ENCODE measurements around the gene KLF2.
A peak's percentile ranks its signal among the peaks of the same experiment; 100 is the strongest.
"Not testable (repeated sequence)": the region's sequence is repeated elsewhere in the genome, so short reads cannot be mapped to it uniquely, and the experiment has no call there.

KLF2 gene

DNA sequence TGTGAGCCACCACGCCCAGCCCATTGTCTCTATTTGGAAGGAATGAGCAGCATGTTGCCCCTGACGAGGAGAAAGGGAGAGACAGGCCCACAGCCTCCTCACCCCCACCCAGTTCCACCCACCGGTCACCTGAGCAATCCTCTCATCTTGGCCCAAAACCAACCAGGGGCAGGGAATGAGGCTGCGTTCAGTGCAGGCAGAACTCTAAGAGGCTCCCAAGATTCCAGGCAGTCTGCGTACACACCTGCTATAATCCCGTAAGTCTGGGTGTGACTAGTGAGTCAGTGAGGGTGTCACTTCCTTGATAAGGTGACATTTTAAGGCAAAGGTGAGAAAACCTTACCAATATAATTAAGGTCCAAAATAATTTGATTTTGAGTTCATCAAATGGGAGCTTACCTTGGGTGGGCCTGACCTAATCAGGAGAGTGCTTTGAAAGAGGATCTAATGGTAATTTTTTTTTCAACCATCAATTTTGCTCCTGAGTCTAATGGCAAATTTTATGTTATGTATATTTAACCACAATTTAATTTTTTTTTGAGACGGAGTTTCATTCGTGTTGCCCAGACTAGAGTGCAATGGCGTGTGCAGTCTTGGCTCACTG lies 26.9 kb upstream of the KLF2 start:
- H3K27ac Mint-ChIP-seq, result no peak overlapping the region
- H3K36me3 Mint-ChIP-seq (ENCODE audit: low read depth), result no peaks in the 10 kb centered on the region
- no peak for ATAC-seq
- no peaks in the 10 kb centered on the region for H3K4me1 Mint-ChIP-seq
- DNase-seq, result no peak
- no peak overlapping the region for H3K4me3 Mint-ChIP-seq
- H3K9me3 Mint-ChIP-seq, result no peaks in the 10 kb centered on the region
- H3K27me3 Mint-ChIP-seq, result no peaks in the 10 kb centered on the region

DNA sequence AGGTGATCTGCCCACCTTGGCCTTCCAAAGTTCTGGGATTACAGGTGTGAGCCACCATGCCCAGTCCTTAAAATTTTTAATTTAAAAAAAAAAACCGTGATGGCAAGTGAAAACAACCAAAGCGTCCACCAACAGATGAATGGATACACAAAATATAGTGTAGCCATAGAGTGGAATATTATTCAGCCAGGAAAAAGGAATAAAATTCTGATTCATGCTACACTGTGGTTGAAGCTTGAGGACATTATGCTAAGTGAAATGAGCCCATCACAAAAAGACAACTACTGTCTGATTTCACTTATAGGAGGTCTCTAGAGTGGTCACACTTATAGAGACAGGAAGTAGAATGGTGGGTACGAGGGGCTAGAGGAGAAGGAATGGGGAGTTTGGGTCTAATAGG lies 26.3 kb upstream of the KLF2 start:
- Mint-ChIP-seq H3K36me3 (ENCODE audit: low read depth) (no peaks in the 10 kb centered on the region), H3K4me1 (no peaks in the 10 kb centered on the region), H3K9me3 (no peaks in the 10 kb centered on the region), H3K27me3 (no peaks in the 10 kb centered on the region), H3K4me3 (no peak overlapping the region), H3K27ac (no peak overlapping the region)
- ATAC-seq (no peak), DNase-seq (no peak)

DNA sequence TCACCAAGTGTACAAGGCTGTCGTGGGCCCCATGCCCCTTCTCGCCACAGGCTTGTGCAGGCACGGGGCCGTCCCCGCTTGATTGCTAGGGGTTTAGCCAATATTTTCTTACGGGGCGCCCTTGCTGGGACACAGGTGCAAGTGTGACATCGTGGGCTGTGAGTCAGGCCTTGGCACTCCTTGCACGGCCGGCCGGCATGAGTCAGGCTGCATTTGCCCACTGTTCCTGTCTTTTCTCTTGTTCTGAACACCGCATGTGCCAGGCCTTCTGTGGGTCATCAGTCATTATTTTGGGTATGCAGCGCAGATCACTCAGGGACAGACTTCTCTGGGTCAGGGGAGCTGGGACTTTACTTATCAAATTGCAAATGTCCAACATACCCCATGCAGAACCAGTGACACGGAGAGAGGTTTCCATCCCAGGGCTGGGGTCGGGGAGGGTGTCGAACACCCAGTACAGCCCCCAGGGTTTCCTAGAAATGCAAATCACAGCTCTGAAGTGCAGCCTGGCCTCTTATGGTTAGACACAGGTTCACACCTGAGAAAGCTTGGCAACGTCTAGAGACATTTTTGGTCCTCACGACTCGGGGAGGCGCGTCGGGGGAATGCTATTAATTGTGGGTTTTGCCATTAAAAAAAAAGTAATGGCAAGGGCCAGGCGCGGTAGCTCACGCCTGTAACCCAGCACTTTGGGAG lies 22.5 kb upstream of the KLF2 start:
- Mint-ChIP-seq H3K27ac (no peak overlapping the region), H3K4me1 (no peaks in the 10 kb centered on the region), H3K4me3 (no peak overlapping the region), H3K27me3 (no peaks in the 10 kb centered on the region), H3K9me3 (no peaks in the 10 kb centered on the region), H3K36me3 (ENCODE audit: low read depth) (no peaks in the 10 kb centered on the region)
- DNase-seq (no peak), ATAC-seq (peak; percentile 15)

DNA sequence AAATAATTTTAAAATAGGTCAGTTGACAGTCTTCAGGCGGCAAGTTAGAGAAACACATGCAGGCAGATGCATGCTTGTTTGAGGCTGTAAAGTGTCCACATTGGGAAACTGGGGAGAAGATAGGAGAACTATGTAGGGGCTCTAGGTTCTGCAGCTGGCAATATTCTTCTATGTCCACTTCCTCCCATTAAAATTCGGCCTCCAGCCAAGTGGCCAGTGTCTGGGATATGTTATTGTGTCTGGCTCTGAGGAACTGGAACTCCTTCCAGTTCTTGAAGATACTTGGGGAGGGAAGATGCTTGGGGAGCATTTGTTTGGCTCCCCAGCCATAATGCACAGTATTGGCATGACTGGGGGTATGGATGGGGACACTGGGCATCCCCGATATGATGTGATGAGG lies 20.9 kb upstream of the KLF2 start:
- ATAC-seq (no peak), DNase-seq (no peak)
- H3K27ac Mint-ChIP-seq, result no peak overlapping the region
- H3K4me1 Mint-ChIP-seq, result no peaks in the 10 kb centered on the region
- H3K36me3 Mint-ChIP-seq (ENCODE audit: low read depth), result no peaks in the 10 kb centered on the region
- H3K27me3 Mint-ChIP-seq, result no peaks in the 10 kb centered on the region
- H3K4me3 Mint-ChIP-seq, result no peak overlapping the region
- H3K9me3 Mint-ChIP-seq, result no peaks in the 10 kb centered on the region

DNA sequence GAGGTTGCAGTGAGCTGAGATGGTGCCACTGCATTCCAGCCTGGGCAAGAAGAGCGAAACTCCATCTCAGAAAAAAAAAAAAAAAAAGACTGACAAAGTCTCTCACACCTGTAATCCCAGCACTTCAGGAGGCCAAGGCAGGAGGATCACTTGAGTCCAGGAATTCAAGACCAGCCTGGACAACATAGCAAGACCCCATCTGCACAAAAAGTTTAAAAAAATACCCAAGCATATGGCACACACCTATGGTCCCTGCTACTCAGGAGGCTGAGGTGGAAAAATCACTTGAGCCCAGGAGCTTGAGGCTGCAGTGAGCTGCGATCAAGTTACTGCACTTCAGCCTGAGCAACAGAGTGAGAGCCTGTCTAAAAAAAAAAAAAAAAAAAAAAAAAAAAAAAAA lies 20.1 kb upstream of the KLF2 start:
- H3K4me1 Mint-ChIP-seq; H3K27me3 Mint-ChIP-seq; DNase-seq; H3K36me3 Mint-ChIP-seq (ENCODE audit: low read depth); ATAC-seq; H3K27ac Mint-ChIP-seq; H3K4me3 Mint-ChIP-seq; H3K9me3 Mint-ChIP-seq: not testable (repeated sequence)

DNA sequence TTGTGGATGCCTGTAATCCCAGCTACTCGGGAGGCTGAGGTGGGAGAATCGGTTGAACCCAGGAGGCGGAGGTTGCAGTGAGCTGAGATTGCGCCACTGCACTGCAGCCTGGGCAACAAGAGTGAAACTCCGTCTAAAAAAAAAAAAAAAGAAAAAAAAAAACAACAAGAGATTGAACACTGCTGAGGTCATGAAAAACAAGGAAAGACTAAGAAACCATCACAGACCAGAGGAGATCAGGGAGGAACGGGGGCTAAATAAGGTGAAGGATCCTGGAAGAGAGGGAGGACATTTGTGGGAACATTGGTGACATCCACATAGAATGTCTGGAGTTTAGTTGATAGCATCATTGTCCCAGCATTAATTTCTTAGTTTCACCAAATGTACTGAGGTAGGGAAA lies 19.6 kb upstream of the KLF2 start:
- not testable (repeated sequence) for H3K27me3 Mint-ChIP-seq; H3K9me3 Mint-ChIP-seq; H3K36me3 Mint-ChIP-seq (ENCODE audit: low read depth); H3K4me1 Mint-ChIP-seq; H3K27ac Mint-ChIP-seq; ATAC-seq; H3K4me3 Mint-ChIP-seq; DNase-seq

DNA sequence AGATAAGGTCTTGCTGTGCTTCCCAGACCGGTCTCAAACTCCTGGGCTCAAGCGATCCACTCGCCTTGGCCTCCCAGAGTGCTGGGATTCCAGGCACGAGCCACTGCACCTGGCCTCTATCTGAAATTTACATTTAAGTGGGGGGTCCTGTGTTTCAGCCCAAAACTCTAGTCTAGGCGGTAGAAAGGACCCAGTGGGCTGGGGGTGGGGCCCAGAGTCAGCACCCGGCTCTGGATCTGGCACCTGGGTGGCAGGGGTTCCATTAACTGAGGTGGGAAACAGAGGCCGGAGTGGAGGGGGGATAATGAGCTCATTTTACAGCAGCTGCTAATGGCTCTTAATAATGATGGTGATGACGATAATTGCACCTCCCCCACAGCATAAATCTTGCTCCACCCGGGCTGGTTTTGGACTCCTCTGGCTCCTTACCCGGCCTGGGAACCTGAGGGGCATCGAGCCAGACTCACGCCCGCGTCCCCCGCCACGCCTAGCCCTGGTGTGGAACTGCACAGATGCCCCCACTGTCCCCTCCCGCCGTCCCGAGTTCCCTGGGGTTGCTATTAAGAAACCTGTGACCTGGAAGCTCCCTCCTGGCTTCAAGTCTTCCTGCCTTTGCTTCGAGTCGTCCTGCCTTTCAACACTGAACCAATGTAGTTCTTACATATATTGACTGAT lies 17.8 kb upstream of the KLF2 start:
- Mint-ChIP-seq H3K27me3 (no peaks in the 10 kb centered on the region), H3K9me3 (no peaks in the 10 kb centered on the region), H3K4me3 (no peak overlapping the region), H3K27ac (no peak overlapping the region), H3K36me3 (ENCODE audit: low read depth) (no peaks in the 10 kb centered on the region), H3K4me1 (no peaks in the 10 kb centered on the region)
- no peak for DNase-seq
- ATAC-seq, result no peak

DNA sequence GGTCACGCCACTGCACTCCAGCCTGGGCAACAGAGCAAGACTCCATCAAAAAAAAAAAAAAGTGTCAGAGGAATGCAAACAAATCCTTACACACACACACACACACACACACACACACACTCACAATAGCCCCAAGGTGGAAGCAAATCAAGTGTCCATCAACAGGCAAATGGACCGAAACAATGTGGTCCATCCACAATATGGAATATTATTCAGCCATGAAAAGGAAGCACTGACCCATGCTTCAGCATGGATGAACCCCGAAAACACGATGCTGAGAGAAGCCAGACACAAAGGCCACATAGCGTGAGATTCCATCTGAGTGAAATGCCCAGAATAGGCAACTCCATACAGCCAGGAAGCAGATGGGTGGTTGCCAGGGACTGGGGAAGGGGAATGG lies 16.5 kb upstream of the KLF2 start:
- H3K27ac Mint-ChIP-seq, result no peak overlapping the region
- no peaks in the 10 kb centered on the region for H3K36me3 Mint-ChIP-seq (ENCODE audit: low read depth)
- H3K4me1 Mint-ChIP-seq, result no peaks in the 10 kb centered on the region
- H3K4me3 Mint-ChIP-seq, result no peak overlapping the region
- no peak for ATAC-seq
- no peaks in the 10 kb centered on the region for H3K9me3 Mint-ChIP-seq
- no peaks in the 10 kb centered on the region for H3K27me3 Mint-ChIP-seq
- no peak for DNase-seq

DNA sequence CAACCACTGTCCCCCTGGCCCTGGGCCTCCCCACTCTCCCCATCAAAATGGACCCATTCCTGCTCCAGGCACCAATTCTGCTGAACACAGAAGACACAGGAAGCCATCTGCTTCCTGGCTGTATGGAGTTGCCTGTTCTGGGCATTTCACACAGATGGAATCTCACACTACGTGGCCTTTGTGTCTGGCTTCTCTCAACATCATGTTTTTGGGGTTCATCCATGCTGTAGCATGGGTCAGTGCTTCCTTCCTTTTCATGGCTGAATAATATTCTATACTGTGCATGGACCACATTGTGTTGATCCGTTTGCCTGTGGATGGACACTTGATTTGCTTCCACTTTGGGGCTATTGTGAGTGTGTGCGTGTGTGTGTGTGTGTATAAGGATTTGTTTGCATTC lies 15.0 kb upstream of the KLF2 start:
- no peaks in the 10 kb centered on the region for H3K4me1 Mint-ChIP-seq
- H3K4me3 Mint-ChIP-seq, result no peak overlapping the region

DNA sequence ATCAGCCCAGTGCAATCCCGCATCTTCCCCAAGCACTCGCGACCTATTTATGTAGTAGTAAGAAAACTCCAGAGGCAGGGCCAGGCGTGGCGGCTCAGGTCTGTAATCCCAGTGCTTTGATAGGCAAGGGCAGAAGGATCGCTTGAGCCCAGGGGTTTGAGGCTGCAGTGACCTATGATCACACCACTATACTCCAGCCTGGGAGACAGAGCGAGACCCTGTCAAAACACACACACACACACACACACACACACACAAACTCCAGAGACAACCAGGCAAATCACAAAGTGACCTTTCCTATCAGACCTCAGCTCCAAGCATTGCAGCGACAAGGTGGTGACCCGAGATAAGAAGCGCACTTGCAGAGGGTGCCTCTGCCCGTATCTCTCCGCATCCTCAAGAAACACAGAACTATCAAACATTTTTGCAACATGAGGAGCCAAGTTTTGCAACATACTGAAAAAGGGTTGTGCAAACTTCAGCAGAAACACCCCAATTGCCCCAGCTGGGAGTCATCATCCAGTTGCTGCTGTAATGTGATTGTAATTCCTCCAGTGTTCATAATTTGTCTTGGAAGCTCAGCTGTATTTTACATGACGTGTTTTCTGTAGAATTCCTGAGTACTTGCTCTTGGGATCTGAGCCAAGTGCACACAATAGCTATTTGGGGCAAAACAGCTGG lies 8.7 kb upstream of the KLF2 start:
- DNase-seq (no peak), ATAC-seq (no peak)
- no peaks in the 10 kb centered on the region for H3K36me3 Mint-ChIP-seq (ENCODE audit: low read depth)
- H3K27me3 Mint-ChIP-seq, result peaks cover 5% of the 10 kb centered on the region
- H3K9me3 Mint-ChIP-seq, result no peaks in the 10 kb centered on the region
- H3K4me3 Mint-ChIP-seq, result no peak overlapping the region
- H3K4me1 Mint-ChIP-seq, result peaks cover 9% of the 10 kb centered on the region
- H3K27ac Mint-ChIP-seq, result no peak overlapping the region

More for the DNA sequence above, 15.0 kb upstream of the KLF2 start:
- DNase-seq, result no peak
- Mint-ChIP-seq H3K36me3 (ENCODE audit: low read depth) (no peaks in the 10 kb centered on the region), H3K27me3 (no peaks in the 10 kb centered on the region), H3K27ac (no peak overlapping the region), H3K9me3 (no peaks in the 10 kb centered on the region)
- no peak for ATAC-seq

DNA sequence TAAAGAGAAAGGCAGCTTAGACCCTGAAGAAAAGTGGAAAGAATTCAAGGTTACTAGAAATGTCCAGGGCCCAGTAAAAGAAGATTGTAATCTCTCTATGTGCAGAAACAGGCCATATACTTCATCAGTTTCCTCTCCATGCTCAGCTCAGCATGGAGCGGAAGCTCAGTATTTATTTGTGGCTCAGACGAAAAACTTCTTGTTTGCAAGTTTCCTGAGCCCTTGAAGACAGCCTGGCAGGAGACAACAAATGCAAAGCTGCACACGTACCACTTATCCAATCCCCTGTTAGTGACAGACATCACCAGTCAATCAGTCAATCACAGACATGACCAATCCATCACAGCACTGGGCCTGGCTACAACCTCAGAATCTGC lies 8.1 kb upstream of the KLF2 start:
- H3K27me3 Mint-ChIP-seq, result peaks cover 5% of the 10 kb centered on the region
- no peaks in the 10 kb centered on the region for H3K36me3 Mint-ChIP-seq (ENCODE audit: low read depth)
- H3K9me3 Mint-ChIP-seq, result no peaks in the 10 kb centered on the region
- DNase-seq (no peak), ATAC-seq (no peak)
- no peak overlapping the region for H3K4me3 Mint-ChIP-seq
- no peak overlapping the region for H3K27ac Mint-ChIP-seq
- H3K4me1 Mint-ChIP-seq, result peaks cover 11% of the 10 kb centered on the region

DNA sequence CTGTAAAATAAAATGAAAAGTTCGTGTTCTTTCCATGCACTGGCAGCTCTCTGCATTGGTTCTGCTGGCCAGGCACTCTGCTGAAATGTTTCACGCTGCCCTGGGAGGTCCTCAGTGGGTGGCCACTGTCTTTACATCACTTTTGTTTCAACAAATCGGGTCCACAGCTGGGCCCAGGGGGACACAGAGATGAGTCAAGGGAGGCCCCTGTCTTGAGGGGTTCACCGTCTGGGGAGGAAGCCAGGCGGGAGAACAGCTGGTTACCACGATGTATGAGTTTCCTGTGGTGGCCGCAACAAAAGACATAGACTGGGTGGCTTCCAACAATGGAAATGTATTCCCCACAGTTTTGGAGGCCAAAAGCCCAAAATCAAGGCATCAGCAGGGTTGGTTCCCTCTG lies 5.1 kb upstream of the KLF2 start:
- H3K27ac Mint-ChIP-seq, result no peak overlapping the region
- H3K36me3 Mint-ChIP-seq (ENCODE audit: low read depth), result no peaks in the 10 kb centered on the region
- peaks cover 21% of the 10 kb centered on the region for H3K4me1 Mint-ChIP-seq
- ATAC-seq, result no peak
- no peak overlapping the region for H3K4me3 Mint-ChIP-seq
- no peaks in the 10 kb centered on the region for H3K9me3 Mint-ChIP-seq
- H3K27me3 Mint-ChIP-seq, result peaks cover 8% of the 10 kb centered on the region
- DNase-seq, result peak; percentile 22

DNA sequence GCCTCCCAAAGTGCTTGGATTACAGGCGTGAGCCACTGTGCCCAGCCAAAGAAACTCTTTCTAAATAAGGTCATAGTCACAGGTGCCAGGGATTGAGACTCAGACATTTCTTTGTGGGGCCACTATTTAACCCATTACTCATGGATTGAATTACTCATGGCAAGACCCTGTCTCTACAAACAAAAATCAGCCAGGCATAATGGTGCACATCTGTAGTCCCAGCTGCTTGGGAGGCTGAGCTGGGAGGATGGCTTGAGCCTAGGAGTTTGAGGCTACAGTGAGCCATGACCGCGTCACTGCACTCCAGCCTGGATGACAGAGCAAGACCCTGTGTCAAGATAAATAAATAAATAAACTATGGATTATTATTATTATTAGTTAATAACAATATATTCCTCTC lies 3.6 kb upstream of the KLF2 start:
- no peak for DNase-seq
- Mint-ChIP-seq H3K4me3 (no peak overlapping the region), H3K4me1 (peaks cover 24% of the 10 kb centered on the region), H3K36me3 (ENCODE audit: low read depth) (no peaks in the 10 kb centered on the region), H3K27me3 (peaks cover 11% of the 10 kb centered on the region), H3K27ac (no peak overlapping the region), H3K9me3 (no peaks in the 10 kb centered on the region)
- ATAC-seq, result no peak

DNA sequence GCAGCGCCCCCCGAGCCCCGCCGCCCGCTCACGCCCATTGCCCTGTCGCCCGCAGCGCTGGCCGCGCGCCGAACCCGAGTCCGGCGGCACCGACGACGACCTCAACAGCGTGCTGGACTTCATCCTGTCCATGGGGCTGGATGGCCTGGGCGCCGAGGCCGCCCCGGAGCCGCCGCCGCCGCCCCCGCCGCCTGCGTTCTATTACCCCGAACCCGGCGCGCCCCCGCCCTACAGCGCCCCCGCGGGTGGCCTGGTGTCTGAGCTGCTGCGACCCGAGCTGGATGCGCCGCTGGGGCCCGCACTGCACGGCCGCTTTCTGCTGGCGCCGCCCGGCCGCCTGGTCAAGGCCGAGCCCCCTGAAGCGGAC lies 518 bp downstream of the KLF2 start:
- peaks cover 14% of the 10 kb centered on the region for H3K36me3 Mint-ChIP-seq (ENCODE audit: low read depth)
- ATAC-seq, result no peak
- H3K4me3 Mint-ChIP-seq, result peak overlapping the region; percentile 8
- no peaks in the 10 kb centered on the region for H3K9me3 Mint-ChIP-seq
- peaks cover 28% of the 10 kb centered on the region for H3K27me3 Mint-ChIP-seq
- no peak overlapping the region for H3K27ac Mint-ChIP-seq
- peaks cover 55% of the 10 kb centered on the region for H3K4me1 Mint-ChIP-seq
- peak; percentile 55 for DNase-seq
